ENCODE data around the gene SELE.

- TF ChIP-seq HDAC2 (IDR thresholded peaks at IDR 0.05) (no peak), POLR2A (IDR thresholded peaks at IDR 0.05; ENCODE audit: low read length) (no peak)
Measured at GRCh38 chr1:169701261-169702005, 32.4 kb downstream of the SELE start.

All from A549 (cell line).